HG02885 (cell line): ENCODE results near the gene PCDHGC3.
A peak's percentile ranks its signal among the peaks of the same experiment; 100 is the strongest.

Experiments used
- ATAC-seq: cut with Tn5 transposase; IDR thresholded peaks from one replicate; pipeline ENCODE4 v1.9.1; 2021; ENCODE audit warnings: mild to moderate bottlenecking; ENCODE audit not compliant: unreplicated experiment, poor library complexity

Gene PCDHGC3

DNA sequence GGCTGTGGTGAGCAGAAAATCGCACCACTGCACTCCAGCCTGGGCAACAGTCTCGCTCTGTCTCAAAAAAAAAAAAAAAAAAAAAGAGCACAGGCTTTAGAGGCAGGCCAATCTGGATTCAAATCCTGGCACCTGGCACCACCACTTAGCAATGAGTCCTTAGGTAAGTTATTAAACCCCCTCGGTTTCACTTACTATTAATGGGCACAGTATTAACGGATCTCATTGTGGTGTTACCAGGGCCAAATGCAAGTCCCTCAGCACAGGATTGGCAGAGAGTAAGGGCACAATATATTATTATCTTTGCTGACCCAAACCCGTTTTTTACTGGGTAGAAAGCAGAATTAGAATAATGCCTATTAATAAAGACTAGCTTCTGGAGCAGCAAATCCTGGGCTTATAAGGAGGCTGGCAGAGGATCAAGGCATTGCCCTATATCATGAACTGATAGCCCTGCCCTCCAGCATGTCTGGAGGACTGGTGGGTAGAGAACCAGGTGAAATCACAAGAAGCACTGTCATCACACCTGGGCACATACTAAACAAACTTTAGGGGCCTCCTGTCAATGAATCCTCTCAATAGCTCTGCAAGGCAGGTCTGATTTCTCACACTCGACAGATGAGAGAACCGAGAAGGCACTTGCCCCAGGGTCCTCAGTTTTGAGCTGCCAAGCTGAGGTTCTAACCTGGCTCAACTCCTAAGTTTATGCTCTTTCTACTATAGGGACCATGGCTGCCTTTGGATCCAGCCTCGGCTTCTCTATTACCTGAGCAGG, 30.8 kb downstream of the PCDHGC3 start:
- ATAC-seq: no peak

GRCh38 chr5:141507387-141508091, 31.8 kb downstream of the PCDHGC3 start:
- ATAC-seq: peak; percentile 63

- ATAC-seq: no peak
Observed at GRCh38 chr5:141508440-141508797, 32.7 kb downstream of the PCDHGC3 start.

- ATAC-seq: no peak
Observed at GRCh38 chr5:141508798-141509611, 33.2 kb downstream of the PCDHGC3 start.

DNA sequence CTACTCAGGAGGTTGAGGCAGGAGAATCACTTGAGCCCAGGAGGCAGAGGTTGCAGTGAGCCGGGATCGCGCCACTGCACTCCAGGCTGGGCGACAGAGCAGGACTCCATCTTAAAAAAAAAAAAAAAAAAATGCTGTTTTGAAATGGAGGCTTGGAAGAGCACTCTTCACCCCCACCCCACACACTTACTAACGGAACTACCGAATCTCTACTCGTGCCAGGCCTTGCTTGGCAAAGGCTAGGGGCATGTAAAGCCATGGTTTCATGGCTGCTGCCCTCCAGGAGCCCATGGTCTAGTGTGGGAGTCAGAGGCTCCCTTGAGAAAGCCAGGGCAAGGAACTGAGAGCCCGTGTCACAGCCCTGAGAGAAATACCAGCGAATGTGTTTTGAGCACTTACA, 34.4 kb downstream of the PCDHGC3 start:
- no peak for ATAC-seq

DNA sequence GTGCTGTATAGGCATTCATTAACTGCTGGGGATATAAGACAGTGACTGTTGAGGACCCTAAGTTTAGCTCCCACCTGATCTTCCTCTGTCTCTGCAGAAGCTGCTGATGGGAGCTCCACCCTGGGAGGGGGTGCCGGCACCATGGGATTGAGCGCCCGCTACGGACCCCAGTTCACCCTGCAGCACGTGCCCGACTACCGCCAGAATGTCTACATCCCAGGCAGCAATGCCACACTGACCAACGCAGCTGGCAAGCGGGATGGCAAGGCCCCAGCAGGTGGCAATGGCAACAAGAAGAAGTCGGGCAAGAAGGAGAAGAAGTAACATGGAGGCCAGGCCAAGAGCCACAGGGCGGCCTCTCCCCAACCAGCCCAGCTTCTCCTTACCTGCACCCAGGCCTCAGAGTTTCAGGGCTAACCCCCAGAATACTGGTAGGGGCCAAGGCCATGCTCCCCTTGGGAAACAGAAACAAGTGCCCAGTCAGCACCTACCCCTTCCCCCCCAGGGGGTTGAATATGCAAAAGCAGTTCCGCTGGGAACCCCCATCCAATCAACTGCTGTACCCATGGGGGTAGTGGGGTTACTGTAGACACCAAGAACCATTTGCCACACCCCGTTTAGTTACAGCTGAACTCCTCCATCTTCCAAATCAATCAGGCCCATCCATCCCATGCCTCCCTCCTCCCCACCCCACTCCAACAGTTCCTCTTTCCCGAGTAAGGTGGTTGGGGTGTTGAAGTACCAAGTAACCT, 35.3 kb downstream of the PCDHGC3 start:
- ATAC-seq: peak; percentile 11

DNA sequence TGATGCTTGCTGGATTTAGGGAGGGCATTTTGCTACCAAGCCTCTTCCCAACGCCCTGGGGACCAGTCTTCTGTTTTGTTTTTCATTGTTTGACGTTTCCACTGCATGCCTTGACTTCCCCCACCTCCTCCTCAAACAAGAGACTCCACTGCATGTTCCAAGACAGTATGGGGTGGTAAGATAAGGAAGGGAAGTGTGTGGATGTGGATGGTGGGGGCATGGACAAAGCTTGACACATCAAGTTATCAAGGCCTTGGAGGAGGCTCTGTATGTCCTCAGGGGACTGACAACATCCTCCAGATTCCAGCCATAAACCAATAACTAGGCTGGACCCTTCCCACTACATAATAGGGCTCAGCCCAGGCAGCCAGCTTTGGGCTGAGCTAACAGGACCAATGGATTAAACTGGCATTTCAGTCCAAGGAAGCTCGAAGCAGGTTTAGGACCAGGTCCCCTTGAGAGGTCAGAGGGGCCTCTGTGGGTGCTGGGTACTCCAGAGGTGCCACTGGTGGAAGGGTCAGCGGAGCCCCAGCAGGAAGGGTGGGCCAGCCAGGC, 36.1 kb downstream of the PCDHGC3 start:
- no peak for ATAC-seq

DNA sequence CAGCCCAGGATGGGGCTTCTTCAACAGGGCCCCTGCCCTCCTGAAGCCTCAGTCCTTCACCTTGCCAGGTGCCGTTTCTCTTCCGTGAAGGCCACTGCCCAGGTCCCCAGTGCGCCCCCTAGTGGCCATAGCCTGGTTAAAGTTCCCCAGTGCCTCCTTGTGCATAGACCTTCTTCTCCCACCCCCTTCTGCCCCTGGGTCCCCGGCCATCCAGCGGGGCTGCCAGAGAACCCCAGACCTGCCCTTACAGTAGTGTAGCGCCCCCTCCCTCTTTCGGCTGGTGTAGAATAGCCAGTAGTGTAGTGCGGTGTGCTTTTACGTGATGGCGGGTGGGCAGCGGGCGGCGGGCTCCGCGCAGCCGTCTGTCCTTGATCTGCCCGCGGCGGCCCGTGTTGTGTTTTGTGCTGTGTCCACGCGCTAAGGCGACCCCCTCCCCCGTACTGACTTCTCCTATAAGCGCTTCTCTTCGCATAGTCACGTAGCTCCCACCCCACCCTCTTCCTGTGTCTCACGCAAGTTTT, 36.7 kb downstream of the PCDHGC3 start:
- ATAC-seq: no peak

- no peak for ATAC-seq
Observed at GRCh38 chr5:141512911-141513626, 37.3 kb downstream of the PCDHGC3 start.

- ATAC-seq: peak; percentile 39
Observed at GRCh38 chr5:141513627-141514329, 38.0 kb downstream of the PCDHGC3 start.

GRCh38 chr5:141514330-141515133, 38.8 kb downstream of the PCDHGC3 start:
- peak; percentile 13 for ATAC-seq

GRCh38 chr5:141515141-141515540, 39.4 kb downstream of the PCDHGC3 start:
- no peak for ATAC-seq

- no peak for ATAC-seq
Observed at GRCh38 chr5:141515946-141516671, 40.3 kb downstream of the PCDHGC3 start.

DNA sequence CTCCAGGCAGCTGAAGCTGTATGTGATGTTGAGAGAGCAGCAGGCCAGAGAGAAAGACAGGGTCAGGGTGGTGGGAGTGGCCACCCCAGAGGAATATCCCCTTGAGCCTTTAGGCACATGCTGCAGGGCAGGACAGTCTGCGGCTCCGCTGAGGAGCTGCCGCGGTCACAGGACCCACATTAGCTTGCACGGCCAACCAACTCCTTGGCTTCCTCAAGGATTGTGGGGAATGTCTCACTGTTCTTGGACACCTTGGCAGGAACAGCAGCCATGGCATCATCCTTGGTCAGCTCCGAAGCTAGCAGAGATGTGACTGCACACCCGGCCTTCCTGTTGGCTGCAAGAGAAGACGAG, 40.9 kb downstream of the PCDHGC3 start:
- ATAC-seq: no peak

GRCh38 chr5:141517312-141517711, 41.5 kb downstream of the PCDHGC3 start:
- no peak for ATAC-seq

DNA sequence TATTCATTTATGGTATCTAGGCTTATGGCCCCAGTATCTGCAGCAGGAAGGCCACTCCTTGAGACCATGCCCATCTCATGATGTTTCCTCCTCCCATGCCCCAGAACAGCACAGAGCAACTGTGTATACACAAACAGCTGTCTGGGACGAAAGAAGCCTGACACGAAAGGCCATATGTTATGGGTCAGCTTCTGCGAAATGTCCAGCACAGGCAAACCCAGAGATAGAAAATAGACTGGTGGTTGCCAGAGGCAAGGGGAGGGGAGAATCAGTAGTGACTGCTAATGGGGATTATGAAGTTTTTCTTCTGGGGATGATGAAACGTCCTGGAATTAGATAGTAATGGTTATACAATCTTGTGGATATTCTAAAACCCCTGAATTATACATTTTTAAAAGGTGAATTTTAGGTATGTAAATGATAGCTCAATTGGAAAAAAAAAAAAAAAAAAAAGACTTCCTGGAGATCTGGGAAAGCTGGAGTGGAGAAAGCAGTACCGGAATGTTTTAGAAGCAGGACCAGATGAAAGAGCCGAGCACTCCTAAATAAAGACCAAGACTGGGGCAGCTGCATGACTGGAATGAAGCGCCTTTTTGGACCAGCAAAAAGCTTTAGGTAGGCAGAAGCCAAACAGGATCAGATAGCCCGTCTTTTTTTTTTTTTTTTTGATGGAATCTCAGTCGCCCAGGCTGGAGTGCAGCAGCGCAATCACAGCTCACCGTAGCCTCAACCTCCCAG, 42.3 kb downstream of the PCDHGC3 start:
- no peak for ATAC-seq

DNA sequence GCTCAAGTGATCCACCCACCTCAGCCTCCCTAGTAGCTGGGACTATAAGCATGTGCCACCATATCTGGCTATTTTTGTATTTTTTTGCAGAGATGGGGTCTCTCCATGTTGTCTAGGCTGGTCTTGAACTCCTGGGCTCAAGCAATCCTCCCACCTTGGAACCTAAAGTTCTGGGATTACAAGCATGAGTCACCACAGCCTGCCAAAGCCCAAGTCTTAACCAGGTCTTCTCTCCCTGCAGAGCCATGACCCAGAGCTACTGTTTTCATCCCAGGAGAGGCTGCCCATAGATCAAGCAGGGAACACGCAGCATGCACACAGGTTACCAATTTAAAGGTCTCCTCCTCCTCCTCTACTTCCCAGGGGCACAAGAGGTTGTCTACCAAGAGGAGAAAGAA, 42.9 kb downstream of the PCDHGC3 start:
- ATAC-seq: no peak
